Measurements from ENCODE around the gene TBC1D22A.

TBC1D22A gene

GRCh38 chr22:46890819-46891218, 128.4 kb downstream of the TBC1D22A start:
- no peak for TF ChIP-seq CTCF (IDR thresholded peaks at IDR 0.05; ENCODE audit: low read depth, low read length)
- no peak overlapping the region for H3K4me3 ChIP-seq (replicated peaks in 1 of 2; ENCODE audit: low read depth in 2 of 2, low read length in 2 of 2)
- DNase-seq (ENCODE audit: low read depth in 2 of 2), result no peak

- DNase-seq (ENCODE audit: low read depth in 2 of 2), result no peak
- no peak for TF ChIP-seq CTCF (IDR thresholded peaks at IDR 0.05; ENCODE audit: low read depth, low read length)
- no peak overlapping the region for H3K4me3 ChIP-seq (replicated peaks in 1 of 2; ENCODE audit: low read depth in 2 of 2, low read length in 2 of 2)
These were observed 129.0 kb downstream of the TBC1D22A start for GRCh38 chr22:46891382-46891951.

- no peak for DNase-seq (ENCODE audit: low read depth in 2 of 2)
- TF ChIP-seq CTCF (IDR thresholded peaks at IDR 0.05; ENCODE audit: low read depth, low read length), result no peak
- no peak overlapping the region for H3K4me3 ChIP-seq (replicated peaks in 1 of 2; ENCODE audit: low read depth in 2 of 2, low read length in 2 of 2)
These were observed 130.4 kb downstream of the TBC1D22A start for GRCh38 chr22:46892866-46893265.

GRCh38 chr22:46893281-46894020, 131.0 kb downstream of the TBC1D22A start:
- no peak for DNase-seq (ENCODE audit: low read depth in 2 of 2)
- H3K4me3 ChIP-seq (replicated peaks in 1 of 2; ENCODE audit: low read depth in 2 of 2, low read length in 2 of 2), result no peak overlapping the region
- no peak for TF ChIP-seq CTCF (IDR thresholded peaks at IDR 0.05; ENCODE audit: low read depth, low read length)

GRCh38 chr22:46894081-46894671, 131.7 kb downstream of the TBC1D22A start:
- peak; percentile 7 to 13 for DNase-seq (ENCODE audit: low read depth in 2 of 2)
- TF ChIP-seq CTCF (IDR thresholded peaks at IDR 0.05; ENCODE audit: low read depth, low read length), result no peak
- H3K4me3 ChIP-seq (replicated peaks in 1 of 2; ENCODE audit: low read depth in 2 of 2, low read length in 2 of 2), result no peak overlapping the region

- no peak for DNase-seq (ENCODE audit: low read depth in 2 of 2)
- no peak for TF ChIP-seq CTCF (IDR thresholded peaks at IDR 0.05; ENCODE audit: low read depth, low read length)
- no peak overlapping the region for H3K4me3 ChIP-seq (replicated peaks in 1 of 2; ENCODE audit: low read depth in 2 of 2, low read length in 2 of 2)
These were observed 132.6 kb downstream of the TBC1D22A start for GRCh38 chr22:46894851-46895640.
